ENCODE data around the gene GNB2.

GNB2 gene

DNA sequence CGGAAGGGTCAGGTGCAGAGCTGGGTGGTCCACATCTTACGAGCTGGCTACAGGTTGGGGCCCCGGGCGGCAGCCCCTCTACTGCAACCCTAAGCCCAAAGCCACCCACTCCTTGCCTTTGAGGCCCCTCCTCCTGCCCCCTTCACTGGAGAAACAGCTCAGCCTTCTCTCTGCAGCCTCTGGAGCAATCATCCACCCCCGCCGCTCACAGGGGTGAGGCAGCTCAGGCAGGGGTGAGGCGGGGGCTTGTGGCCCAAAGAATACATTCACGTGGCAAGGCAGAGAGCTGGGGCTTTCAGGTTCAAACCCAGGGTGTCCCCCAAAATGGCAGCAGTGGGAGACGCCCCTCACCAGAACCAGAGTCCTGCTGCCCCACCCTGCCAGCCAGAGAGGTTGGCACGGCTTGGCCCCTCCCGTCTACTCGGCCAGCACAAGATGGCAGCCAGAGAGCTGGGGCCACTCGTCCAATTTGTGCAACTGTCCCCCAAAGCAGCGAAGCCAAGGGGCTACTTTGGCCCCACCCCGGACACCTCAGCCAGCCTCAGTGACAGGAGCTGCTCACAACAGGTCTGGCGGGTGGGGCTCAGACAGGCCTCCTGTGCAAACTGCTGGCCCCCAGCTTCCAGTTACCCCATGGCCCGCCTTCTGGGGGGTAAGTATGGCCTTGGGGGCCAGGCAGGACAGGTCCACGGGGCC is 7.2 kb downstream of the GNB2 start:
- no peak for DNase-seq (ENCODE audit: low read depth in 2 of 2)

DNA sequence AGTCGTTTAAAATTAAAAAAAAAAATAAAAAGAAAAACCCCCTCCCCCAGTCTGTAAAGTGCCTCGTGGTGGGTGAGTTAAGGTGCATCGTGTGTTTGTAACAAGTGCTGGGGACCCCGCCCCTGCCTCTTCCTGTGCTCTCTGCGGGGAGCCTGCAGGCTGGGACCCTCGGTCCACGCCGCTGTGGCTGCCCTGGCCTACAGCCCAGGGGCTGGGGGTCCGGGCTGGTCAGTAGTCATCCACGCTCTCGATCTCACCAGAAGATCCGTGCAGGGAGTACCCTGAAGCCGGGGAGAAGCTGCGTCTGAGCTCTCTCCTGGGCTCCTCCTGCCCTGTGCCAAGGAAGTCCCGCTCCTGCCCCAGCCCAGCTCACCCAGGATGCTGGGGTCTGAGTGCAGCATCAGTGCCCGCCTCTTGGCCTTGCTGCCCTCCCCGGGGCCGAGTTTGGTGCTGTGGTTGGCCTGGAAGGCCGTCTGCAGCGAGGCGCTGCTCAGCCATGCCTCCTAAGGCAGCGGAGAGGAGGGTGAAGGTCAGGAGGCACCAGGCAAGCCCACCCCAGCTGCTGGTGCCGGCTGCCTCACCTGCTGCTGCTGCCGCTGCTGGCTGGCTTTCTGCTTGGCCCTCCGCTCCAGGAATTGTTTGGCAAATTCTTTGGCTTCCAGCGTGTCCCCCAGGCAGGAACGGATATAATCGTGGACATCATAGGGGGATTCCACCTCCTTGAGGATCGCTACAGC is 8.1 kb downstream of the GNB2 start:
- DNase-seq (ENCODE audit: low read depth in 2 of 2): no peak

DNA sequence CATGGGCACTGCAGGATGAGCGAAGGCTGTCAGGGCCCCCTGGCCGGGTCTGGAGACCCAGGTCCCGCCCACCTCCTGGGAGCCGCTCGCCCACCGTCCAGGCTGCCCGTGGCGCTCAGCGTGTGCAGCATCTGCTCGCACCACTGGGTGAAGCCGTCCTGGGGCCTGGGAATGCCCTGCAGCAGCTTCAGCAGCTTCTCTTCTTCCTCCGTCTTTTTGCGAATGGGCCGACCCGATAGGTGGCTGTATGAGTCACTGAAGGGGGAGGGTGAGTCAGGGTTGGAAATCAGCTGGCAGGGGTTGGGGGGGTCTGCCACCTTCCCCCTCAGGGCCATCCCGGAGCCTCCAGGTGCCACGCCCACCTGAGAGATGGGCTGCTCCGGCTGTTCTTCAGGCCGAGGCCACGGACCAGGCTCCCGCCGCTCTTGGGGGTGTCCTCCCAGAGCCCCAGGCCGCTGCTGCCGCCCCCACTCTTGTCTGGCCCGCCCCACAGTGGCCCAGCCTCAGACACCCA is 8.7 kb downstream of the GNB2 start:
- DNase-seq (ENCODE audit: low read depth in 2 of 2): no peak

DNA sequence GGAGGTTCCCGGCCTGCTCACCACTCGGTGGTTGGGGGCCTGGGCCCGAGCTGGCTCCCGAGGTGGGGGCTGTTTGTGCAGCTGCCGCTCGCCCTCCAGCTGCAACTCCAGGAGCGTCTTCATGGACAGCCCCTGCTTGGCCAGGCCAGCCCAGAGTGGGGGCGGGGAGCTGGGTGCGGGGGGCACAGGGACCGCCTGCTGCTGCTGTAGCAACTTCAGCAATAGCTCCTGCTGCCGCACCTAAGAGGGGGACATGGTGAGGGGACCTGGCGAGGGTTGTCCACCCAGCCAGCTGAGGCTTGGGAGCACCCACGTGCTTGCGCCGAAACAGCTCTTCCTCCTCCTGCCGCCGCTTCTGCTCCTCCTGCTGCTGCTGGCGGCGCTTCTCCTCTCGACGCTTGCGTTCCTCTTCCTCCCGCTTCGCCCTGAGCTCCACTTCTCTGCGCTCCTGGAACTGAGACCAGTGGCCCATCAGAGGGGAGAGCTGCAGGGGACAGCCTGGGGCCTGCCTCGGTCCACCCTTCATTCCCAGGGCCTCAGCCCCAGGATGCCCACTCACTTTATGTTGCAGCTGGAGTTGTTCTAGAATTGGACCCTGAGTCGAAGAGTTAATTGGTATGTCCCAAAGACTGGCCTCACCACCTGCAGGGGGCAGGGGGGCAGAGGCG is 9.6 kb downstream of the GNB2 start:
- no peak for DNase-seq (ENCODE audit: low read depth in 2 of 2)

DNA sequence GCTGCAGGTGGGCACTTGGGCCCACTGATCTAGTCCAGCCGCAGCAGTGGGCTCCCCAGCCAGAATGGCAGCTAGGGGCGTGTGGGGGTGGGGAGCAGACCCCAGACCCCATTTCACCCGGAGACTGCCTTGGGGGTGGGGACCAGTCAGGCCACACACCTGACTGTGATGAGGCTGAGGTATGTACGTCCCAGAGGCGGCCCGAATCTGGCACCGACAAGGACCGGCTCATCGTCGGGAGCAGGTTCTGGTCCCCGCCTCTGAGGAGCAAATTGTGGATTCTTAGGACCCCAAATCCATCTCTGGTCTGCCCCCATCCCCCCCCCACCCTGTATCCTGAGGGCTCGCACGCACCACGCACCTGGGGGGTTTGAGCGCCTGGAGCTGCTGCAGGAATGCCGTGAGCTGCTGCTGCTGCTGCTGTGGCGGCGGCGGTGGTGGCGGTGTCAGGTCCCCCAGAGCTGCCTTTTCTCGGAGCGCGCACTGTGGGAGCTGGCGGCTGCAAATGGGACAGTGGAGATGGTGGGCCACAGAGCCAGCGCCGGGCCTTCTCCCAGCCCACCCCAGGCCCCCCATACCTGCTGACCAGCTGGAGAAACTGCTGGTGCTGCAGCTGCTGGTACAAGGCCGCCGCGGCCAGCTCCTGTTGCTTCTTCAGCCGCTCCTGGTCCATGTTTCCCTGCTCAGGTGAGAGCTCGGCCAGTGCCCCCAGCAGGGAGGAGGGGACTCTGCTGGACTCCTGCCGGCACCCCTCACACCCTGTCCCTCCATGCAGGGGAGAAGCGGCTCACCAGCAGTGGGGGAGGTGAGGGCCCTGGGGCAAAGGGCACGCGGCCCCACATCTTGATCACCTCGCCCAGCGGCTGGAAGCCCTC is 10.4 kb downstream of the GNB2 start:
- no peak for DNase-seq (ENCODE audit: low read depth in 2 of 2)

DNA sequence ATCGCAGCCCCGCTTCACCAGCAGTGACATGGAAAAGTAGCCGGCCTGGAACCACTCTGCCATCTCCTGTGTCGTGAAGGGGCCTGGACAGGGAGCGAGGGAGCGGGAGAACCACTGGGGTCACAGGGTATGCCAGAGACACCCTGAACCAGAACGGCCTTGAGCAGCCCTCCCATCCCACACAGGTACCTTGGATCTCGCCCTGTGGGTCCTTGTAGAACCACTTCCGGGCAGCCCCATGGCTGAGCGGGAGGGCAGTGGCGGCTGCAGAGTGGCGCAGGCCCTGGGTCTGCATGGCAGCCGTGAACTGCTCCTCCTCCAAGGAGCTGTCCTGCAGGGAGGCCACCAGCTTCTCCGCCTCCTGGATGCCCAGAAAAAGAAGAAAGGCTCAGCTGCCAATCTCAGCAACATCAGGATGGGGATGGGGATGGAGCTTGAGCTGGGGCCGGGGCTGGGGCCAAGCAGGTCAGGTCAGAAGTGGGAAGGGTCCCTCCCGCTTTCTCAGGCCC is 11.0 kb downstream of the GNB2 start:
- DNase-seq (ENCODE audit: low read depth in 2 of 2): no peak

DNA sequence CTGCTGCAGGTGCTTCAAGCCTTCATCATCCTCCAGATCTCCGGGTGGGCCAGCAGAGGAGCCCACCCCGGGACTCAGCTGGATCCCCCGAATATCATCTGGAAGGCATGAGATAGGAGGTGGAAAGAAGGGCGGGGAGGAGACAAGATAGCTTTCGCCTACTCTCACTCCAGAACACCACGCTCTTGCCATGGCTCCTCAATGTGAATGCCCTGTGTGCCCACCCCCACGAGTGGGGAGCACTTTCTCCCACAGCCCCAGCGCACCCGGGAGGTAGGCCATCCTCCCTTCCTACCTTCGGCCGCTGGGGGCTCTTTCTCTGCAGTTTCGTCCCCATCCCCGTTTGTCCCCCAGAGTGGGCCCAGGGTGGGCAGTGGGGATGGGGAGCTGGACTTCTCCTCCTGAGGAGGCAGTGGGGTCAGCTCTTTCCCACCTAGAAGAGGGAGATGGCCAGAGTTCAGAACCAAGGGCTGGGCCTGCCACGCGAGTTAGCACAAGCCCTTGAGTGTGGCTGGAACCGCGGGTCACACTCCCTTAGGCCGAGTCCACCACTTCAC is 11.6 kb downstream of the GNB2 start:
- DNase-seq (ENCODE audit: low read depth in 2 of 2): no peak

DNA sequence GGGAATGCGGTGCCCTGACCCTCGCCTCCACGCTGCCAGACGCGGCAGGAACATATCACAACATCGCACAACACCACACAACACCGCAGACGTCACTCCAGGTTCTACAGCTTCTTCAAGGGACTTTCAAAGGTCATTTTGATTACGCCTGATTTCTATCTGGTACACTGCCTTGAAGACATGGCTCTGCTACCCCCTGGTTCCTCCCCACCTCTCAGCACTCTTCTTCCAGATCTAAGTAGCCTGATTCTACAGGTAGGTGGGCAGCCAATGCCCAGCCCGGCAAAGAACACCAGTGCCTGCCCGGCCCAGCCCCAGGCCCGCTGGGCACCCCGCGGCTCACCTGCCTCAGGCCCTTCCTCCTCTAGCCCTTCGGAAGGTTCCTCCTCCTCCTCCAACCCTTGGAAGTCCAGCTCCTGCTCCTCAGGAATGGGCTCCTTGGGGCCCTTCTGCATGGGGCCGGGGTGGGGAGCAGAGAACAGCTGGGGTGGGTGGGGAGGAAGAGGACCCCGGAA is 12.1 kb downstream of the GNB2 start:
- no peak for DNase-seq (ENCODE audit: low read depth in 2 of 2)

DNA sequence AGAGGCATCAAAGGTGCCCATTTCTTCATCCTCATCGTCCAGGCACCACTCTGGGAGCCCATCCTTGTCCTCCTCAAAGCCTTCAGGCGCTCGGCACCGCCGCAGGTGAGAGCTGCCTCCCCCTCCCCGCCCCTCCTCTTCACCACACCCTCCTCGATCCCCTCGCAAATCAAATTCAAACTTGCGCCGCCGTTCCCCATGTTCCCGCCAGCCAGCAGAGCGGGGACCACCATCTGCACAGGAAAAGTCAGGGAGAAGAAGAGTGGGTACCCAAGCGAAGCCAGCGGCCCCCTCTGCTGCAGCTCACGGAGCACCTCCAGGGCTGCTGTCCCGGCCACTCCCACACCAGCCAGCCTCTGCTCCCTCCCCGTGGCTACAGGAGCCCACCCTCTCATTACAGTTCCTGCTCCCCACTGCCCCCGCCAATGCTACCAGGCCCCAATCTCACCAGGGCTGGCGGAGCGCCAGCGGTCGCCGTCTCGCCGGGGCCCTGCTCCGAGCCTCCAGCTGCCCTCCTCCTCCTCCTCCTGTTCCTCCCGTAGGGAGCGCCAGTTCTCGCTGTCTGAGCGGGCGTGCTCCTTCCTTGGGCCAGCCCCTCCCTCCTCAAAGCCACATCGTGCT is 12.8 kb downstream of the GNB2 start:
- no peak for DNase-seq (ENCODE audit: low read depth in 2 of 2)

DNA sequence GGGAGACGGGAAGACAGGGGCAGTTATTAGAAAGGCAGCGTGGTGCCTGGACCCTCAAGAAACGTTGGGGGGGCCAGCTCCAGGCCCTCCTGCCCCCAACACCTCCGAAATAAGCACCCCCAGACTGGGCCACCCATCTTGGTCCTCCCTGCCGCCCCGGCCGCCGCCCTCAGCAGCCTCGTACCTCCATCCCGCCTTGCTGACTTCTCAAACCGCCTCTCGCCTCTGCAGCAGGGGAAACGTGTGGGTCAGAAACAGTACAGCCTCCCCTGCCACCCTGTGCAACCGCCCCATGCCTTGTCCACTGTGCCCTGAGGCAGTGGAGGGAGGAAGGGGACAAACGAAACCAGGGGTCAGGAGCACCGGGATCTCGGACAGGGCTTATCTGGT is 13.3 kb downstream of the GNB2 start:
- no peak for DNase-seq (ENCODE audit: low read depth in 2 of 2)

DNA sequence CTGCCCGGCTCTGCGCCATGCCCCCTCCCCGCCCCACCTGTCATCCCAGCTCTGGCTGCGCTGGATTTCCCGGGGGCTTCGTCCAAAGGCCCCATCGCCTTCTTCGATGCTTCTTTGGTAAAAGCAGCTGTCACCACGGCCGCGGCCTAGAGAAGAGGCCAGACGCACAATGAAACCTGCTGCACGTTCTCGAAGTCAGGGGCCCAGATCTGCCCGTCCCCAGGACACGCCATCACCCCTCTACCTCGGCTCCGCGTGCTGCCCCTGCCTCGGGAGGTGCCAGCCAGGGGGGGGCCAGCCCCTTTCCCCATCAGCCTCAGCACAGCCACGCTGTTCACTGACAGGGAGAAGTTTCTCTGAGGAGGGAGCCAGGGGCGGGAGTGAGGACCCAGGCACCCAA is 13.7 kb downstream of the GNB2 start:
- DNase-seq (ENCODE audit: low read depth in 2 of 2): no peak

DNA sequence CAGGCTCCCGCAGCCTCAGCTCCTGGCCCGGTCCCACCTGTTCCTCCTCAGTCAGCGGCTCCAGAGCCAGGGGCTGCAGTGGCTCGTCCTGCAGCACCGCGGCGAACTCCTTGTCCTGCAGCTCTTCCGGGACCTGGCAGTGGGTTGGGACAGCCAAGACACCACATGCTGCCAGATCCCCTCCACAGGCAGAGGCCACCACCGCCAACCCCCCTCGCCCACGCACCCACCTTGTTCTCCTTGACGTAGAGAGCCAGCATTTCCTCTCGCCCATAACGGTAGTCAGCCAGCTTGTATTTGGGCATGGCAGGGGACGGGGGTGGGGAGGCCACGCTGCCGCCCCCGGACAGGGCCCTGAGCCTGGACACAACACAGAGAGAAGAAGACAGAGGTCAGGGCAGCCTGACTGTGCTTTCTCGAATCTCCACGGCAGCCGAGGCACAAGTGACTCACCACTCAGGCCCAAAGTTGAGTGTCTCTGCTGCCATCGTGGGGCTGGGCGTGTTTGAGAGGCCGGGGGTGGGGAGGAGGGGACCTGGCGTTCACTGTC is 14.3 kb downstream of the GNB2 start:
- DNase-seq (ENCODE audit: low read depth in 2 of 2): no peak

DNA sequence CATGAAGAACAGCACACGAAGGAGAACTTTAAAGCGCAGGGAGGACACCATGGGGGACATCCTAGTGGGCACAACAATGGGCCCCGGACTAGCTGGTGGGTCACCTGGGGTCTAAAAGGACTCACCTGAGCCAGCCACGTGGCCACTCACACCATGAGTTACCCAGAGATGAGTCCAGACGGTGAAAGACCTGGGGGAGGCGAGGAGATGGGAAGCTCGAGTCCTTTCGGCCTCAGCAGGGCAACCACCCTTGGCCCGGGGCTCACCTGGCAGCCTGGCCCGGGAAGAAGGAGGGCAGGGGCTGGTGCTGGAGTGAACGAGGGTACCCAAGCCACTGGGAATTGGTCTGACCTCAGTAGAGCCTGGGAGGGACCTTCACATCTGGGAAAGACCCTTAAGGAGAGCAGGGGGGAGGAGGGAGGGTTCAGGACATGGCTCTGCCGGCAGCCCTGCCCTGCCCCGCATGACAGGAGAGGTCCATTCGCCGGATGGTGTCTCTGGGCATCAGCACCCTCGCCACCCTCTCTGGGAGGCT is 14.9 kb downstream of the GNB2 start:
- no peak for DNase-seq (ENCODE audit: low read depth in 2 of 2)

DNA sequence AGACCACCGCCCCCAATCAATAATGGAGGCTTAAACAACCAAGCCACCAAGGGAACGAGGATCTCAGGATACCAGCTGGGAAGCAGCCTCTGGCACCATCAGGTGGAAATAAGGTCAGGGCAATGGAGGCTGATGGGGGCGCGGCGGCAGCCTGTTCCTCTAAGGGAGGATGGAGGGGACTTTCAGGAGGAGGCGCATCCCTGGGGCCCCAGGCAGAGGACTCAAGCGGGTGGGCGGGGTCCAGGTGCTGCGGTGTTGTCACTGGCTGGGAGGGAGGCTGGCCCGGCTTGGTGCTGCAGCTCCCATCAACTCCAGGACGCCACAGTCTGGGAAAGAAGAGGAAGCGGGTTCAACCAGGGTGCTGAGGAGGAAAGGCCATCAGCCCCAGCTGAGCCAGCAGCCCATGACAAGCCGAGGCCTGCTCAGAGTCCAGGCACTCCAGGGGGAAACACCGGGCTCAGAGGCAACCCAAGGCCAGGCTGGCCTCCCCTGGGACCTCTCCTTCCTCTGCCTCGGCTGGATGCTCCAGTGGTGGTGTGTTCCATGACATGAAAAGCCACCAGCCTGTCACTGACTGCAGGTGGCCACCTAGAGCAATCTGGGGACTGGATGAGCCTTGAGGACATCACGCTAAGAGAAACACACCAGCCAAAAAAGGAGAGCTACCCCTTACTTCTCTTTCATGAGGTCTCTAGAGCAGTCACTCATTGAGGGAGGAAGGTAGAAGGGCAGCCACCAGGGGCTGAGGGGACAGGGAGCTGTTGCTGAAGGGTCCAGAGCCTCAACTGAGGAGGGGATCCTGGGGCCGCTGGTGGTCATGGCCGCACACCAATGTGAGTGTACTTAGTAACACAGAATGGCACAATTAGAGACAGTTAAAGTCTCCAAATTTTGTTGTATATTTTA is 15.9 kb downstream of the GNB2 start:
- DNase-seq (ENCODE audit: low read depth in 2 of 2): no peak

DNA sequence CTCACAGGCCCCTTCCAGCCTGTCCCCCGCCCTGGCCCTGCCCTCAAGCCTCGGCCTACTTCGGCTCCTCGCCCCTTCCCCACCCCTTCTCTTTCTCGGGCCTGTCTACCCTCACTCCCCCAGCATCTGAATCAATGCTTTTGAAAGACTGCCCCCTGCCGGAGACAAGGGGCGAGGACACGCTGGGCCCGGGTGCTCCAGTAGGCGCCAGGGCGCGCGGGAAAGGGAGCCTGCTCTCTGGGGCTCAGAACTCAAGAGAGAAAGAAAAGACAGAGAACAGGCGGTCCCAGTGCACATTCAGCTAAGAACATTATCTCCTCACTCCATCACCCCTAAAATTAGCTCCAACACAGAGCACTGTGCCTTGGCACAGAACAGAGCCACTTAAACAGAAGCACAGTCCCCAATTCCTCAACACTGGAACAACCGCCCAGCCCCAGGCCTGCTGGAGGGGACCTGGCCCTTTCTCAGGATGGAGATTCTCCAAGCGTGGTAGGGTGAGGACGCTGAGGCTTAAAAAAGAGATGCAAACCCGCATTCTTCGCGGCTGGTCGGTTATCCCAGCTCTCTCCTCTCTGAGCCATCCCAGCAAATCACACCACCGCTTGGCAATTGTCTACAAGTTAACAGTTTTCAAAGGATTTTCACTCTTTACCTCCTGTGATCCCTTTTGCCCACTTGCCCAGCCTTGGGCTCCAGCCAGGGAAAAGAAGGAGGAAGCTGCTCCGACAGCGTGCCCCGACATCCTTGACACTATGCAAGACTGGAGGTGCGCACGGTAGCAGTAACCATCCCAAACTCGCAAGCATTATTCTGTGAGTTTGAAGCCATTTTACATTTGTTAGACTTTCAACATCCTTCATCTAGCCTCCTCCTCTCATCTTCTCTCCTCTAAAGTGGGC is 18.4 kb downstream of the GNB2 start:
- DNase-seq (ENCODE audit: low read depth in 2 of 2): peak in 1 of 2 experiments; percentile 18

DNA sequence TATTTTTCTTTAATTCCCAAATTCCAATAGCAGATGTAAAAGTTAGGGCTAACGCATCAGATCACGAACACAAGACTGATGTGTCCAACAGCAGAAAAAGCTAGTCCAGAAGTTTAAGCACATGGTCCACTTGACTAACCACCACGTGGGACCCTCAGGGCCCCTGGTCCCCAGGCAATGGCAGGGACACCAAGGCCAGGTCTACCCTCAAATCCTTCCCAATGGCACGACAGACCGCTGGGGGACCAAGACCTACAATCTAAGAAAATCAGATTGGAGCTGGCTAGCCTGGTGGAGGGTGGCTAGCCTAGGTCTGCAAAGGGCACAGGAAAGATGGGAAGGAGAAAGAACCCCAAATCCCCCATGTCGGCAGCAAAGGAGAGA is 19.0 kb downstream of the GNB2 start:
- DNase-seq (ENCODE audit: low read depth in 2 of 2): no peak

DNA sequence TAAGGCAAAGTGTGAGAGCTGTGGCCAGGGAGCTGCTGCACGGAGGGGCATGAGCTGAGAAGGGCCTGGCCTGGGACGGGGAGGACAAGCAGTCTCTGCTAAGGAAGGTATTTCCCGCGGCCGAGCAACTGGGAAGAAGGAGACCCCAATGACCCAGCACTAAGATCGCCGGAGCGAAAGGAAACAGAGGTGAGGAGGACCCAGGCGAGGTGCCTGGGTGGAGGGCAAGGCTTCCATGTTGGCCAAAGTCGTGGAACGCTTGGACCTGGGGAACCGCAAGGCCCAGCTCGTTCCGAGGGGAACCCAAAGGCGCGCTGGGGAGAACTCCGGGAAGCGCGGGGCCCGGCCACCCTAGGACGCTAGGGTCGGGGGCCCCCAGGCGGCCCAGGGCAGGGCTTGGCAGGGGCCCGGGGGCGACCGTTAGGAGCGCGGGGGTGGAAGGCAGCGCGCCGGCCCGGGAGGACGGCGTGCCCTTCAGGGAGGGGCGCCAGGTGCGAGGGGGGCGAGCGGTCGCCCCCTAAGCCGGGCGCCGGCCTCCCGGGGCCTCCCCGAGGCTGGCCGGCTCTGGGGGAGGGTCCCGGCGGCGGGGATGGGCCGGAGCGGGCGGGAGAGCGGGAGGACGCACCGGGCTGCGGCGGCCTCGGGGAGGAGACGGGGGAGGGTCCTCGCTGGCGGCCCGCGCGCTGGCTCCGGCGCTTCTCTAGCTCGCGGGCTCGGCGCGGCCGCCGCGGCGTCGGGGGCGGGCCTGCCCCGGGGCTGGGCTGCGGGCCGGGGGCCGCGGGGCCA is 20.0 kb downstream of the GNB2 start:
- DNase-seq (ENCODE audit: low read depth in 2 of 2): no peak

All from fibroblast of skin of left biceps (primary cell).